Pancreas (tissue), 10 donors: ENCODE results near the gene ZNF564. TPM values are rescaled to one million over a fixed set of nuclear protein-coding genes. Genes with fewer than 3 reads are reported as not detected.
"Not testable (repeated sequence)": the region's sequence is repeated elsewhere in the genome, so short reads cannot be mapped to it uniquely, and the experiment has no call there.

Experiments used
- ATAC-seq, 4 donors: fragments of 200-7000 bp; cut with Tn5 transposase; one replicate each; pipeline versions ENCODE4 v1.8.0 to v1.9.1; 2020; ENCODE audit warnings: mild to moderate bottlenecking in 4 of 4, moderate library complexity in 4 of 4
- DNase-seq, 6 donors: peaks; one replicate each; pipeline ENCODE4 v3.0.0-alpha.2; 2020
- FAIRE-seq: peaks from 2 replicates; lab custom pipeline; 2012; peaks lifted over from hg19 to GRCh38; lab: Jason Lieb, UNC
- H3K27ac ChIP-seq, 4 donors: fragments of 200-600 bp; sonication (generic); 1 replicate in 3 of 4; 2 replicates in 1 of 4; pipeline versions ENCODE4 v1.5.0 to v1.8.0; 2020
- H3K27me3 ChIP-seq, 4 donors: fragments of 200-600 bp; one replicate each; pipeline ENCODE4 v1.8.0; 2021
- H3K36me3 ChIP-seq, 3 donors: fragments of 200-600 bp; sonication (generic) in 1 of 3; one replicate each; pipeline versions ENCODE4 v1.5.0 to v1.8.0; 2020 to 2021
- H3K4me1 ChIP-seq, 3 donors: fragments of 200-600 bp; one replicate each; pipeline ENCODE4 v1.8.0; 2021
- H3K4me3 ChIP-seq, 4 donors: fragments of 200-600 bp; sonication (generic) in 2 of 4; one replicate each; pipeline versions ENCODE4 v1.5.0 to v1.8.0; 2020 to 2021
- H3K9me3 ChIP-seq, 4 donors: fragments of 200-600 bp; one replicate each; pipeline ENCODE4 v1.8.0; 2021
- WGBS, 2 donors: extraction: QIAGEN DNeasy Blood & Tissue Kit; methylation state at CpG; one replicate each; pipeline ENCODE4 v1.1.7; 2013; 5-methylcytosine and 5-hydroxymethylcytosine counted together
- intact Hi-C, 3 donors: fragments of 100-400 bp; cut with DNase I; formaldehyde crosslinking; loops; one replicate each; pipeline versions ENCODE4 v1.11.1 to v1.14.2; 2022
- polyA plus RNA-seq, 2 donors: library from polyadenylated mRNA; stranded (reverse); fragments of 200-250 nt; gene quantifications; one replicate each; pipeline ENCODE4 v1.2.3, GENCODE V29; 2013
- total RNA-seq, 6 donors: library from RNA; stranded (reverse); fragmentation: NEBNext Ultra II Directional in 4 of 6; extraction: Animal tissue kit (Norgen Biotek cat#: 25700) in 4 of 6; gene quantifications; one replicate each; pipeline versions ENCODE4 v1.2.1 to v1.2.4, GENCODE V29; 2021 to 2023
- TF ChIP-seq, protein P1 (sequence below), 4 donors: fragments of 200-600 bp; sonication (generic) in 3 of 4; IDR thresholded peaks; one replicate each; pipeline versions ENCODE4 v1.5.0 to v1.8.0; 2021; ENCODE audit warnings: antibody characterized with exemption in 4 of 4
- donor health status: healthy with polysubstance abuse.
- donor health status: DM: no; HTN: no; CAD: no; lungs with moderate emphysema.
- donor health status: DM: no; HTN: no; CAD: no.
- donor health status: control.
- donor health status: control.
- donor health status: Bipolar disorder and iron deficiency.
- donor health status: DM: yes; HTN: yes; CAD: no.
- donor health status: DM: no; HTN: no; CAD: no.
- donor health status: DM: no; HTN: no; CAD: no.
- donor health status: DM: yes; HTN: yes; CAD: no.

The ZNF564 gene
- total and polyA plus RNA-seq, 8 donors = 4.2 to 10.4 (median 6.0) TPM

DNA sequence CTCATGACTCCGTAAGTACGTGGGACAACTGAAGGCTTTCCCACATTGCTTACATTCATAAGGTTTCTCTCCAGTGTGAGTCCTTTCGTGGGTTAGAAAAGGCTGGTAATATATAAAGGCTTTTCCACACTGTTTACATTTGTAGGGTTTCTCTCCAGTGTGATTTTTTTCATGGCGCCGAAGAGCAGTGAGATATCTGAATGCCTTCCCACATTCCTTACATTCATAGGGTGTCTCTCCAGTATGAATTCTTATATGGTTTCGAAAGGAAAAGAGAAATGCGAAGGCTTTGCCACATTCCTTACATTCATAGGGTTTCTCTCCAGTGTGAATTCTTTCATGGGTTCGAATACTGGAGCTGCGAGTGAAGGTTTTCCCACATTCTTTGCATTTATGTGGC lies 29.8 kb upstream of the ZNF564 start:
- H3K4me1 ChIP-seq = no peaks in the 10 kb centered on the region
- H3K36me3 ChIP-seq = peaks cover 8 to 25% (median 13%) of the 10 kb centered on the region in 3 donors
- no peak overlapping the region for H3K27ac ChIP-seq
- WGBS, 2 donors = 87 to 97% methylated on average over 9 of the region's 9 CpGs
- H3K27me3 ChIP-seq = no peaks in the 10 kb centered on the region
- intact Hi-C loops = no loop called here
- no peak for ATAC-seq
- H3K4me3 ChIP-seq = no peak overlapping the region
- no peak for FAIRE-seq
- H3K9me3 ChIP-seq = no peaks in the 10 kb centered on the region
- TF ChIP-seq, protein P1, sequence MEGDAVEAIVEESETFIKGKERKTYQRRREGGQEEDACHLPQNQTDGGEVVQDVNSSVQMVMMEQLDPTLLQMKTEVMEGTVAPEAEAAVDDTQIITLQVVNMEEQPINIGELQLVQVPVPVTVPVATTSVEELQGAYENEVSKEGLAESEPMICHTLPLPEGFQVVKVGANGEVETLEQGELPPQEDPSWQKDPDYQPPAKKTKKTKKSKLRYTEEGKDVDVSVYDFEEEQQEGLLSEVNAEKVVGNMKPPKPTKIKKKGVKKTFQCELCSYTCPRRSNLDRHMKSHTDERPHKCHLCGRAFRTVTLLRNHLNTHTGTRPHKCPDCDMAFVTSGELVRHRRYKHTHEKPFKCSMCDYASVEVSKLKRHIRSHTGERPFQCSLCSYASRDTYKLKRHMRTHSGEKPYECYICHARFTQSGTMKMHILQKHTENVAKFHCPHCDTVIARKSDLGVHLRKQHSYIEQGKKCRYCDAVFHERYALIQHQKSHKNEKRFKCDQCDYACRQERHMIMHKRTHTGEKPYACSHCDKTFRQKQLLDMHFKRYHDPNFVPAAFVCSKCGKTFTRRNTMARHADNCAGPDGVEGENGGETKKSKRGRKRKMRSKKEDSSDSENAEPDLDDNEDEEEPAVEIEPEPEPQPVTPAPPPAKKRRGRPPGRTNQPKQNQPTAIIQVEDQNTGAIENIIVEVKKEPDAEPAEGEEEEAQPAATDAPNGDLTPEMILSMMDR (IDR thresholded peaks at IDR 0.05) = no peak
- DNase-seq = no peak

DNA sequence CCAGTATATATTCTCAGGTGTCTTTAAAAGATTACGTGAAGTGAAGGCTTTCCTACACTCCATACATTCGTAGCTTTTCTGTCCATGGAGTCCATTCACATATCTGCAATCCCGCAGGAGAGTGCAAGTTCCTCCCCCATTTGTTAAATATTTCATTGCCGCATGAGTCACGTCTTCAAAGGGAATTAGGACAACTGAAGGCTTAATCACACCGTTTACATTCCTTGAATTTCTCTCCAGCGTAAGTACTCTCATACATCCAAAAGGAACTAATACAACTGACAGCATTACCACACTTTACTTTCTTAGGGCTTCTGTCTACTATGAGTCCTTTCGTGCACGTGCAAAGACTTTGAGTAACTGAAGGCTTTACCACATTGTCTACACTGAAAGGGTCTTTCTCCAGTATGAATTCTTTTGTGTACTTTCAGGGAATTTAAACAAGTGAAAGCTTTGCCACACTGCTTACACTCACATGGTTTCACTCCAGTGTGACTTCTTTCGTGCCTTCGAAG lies 29.0 kb upstream of the ZNF564 start:
- DNase-seq = no peak
- WGBS, 2 donors = 94 to 96% methylated on average over 11 of the region's 11 CpGs
- Histone ChIP-seq H3K4me1 (no peaks in the 10 kb centered on the region), H3K9me3 (no peaks in the 10 kb centered on the region), H3K27me3 (no peaks in the 10 kb centered on the region), H3K36me3 (peaks cover 8 to 25% (median 13%) of the 10 kb centered on the region in 3 donors), H3K4me3 (no peak overlapping the region), H3K27ac (no peak overlapping the region)
- FAIRE-seq = no peak
- TF ChIP-seq, protein P1 (IDR thresholded peaks at IDR 0.05) = no peak
- intact Hi-C loops = no loop called here
- no peak for ATAC-seq

DNA sequence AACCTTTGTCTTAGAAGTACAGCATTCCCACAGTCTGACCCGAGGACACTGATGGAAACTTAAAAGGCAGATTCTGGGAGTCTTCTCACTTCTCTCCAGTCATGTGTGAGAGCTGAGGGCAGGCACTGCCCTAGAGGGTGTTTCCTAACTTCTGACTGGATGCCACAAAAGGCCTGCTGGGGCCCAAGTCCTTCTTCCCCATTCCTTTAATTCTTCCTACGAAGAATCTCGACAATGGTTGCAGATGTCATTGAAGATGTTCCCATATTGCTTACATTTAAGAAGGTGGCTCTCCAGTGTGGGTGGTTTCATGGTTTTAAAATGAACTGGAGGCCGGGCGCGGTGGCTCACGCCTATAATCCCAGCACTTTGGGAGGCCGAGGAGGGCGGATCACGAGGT lies 27.4 kb upstream of the ZNF564 start:
- intact Hi-C loops = loop anchor here in 1 of 3 donors (10.0 kb wide), 1 partner anchor 266 kb away; no protein-coding TSS in a partner anchor
- DNase-seq = no peak
- no peaks in the 10 kb centered on the region for H3K4me1 ChIP-seq
- peaks cover 8 to 25% (median 13%) of the 10 kb centered on the region in 3 donors for H3K36me3 ChIP-seq
- no peak for FAIRE-seq
- H3K27me3 ChIP-seq = no peaks in the 10 kb centered on the region
- no peak overlapping the region for H3K27ac ChIP-seq
- WGBS, 2 donors = 96 to 99% methylated on average over 10 of the region's 10 CpGs
- no peak overlapping the region for H3K4me3 ChIP-seq
- H3K9me3 ChIP-seq = no peaks in the 10 kb centered on the region
- TF ChIP-seq, protein P1 (IDR thresholded peaks at IDR 0.05) = no peak
- no peak for ATAC-seq

DNA sequence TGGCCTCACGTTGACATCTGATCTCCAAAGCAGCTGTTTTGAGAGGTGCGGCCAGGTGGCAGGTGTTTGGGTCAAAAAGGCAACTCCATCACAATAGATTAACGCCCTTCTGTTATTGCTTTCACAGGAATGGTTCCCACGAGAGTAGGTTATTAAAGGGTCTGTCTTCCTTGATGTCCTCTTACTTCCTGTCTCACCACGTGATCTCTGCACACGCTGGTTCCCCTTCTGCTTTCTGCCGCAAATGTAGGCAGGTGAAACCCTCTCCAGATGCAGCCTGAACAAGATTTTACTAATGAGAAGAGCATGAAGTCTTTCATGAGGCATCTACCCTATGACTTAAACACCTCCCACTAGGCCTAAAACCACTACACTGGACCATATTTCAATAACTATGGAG lies 22.8 kb upstream of the ZNF564 start:
- H3K36me3 ChIP-seq = no peaks in the 10 kb centered on the region
- TF ChIP-seq, protein P1 (IDR thresholded peaks at IDR 0.05) = no peak
- H3K27ac ChIP-seq = no peak overlapping the region
- H3K9me3 ChIP-seq = no peaks in the 10 kb centered on the region
- no peak for ATAC-seq
- no peaks in the 10 kb centered on the region for H3K4me1 ChIP-seq
- no peak overlapping the region for H3K4me3 ChIP-seq
- no peaks in the 10 kb centered on the region for H3K27me3 ChIP-seq
- DNase-seq = no peak
- intact Hi-C loops = loop anchor here in 1 of 3 donors (10.0 kb wide), 1 partner anchor 271 kb away; no protein-coding TSS in a partner anchor
- FAIRE-seq = no peak
- 73 to 82% methylated on average over 7 of the region's 7 CpGs for WGBS, 2 donors

DNA sequence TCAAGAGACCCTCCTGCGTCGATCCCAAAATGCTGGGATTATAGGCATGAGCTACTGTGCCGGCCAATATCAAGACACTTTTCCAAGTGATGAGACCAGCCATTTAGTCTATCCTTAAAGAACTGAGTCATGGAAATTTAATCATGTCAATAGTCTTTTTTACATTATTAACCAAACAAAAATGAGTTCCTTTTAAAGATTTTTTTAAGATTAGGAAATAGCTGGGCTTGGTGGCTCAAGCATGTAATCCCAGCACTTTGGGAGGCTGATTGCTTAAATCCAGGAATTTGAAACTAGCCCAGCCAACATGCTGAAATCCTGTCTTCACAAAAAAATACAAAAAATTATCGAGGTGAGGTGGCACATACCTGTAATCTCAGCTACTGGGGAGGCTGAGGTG lies 16.7 kb upstream of the ZNF564 start:
- Histone ChIP-seq H3K9me3 (no peaks in the 10 kb centered on the region), H3K4me1 (no peaks in the 10 kb centered on the region), H3K36me3 (no peaks in the 10 kb centered on the region), H3K27me3 (no peaks in the 10 kb centered on the region), H3K4me3 (no peak overlapping the region), H3K27ac (no peak overlapping the region)
- ATAC-seq = no peak
- TF ChIP-seq, protein P1 (IDR thresholded peaks at IDR 0.05) = no peak
- WGBS, 2 donors = 79 to 80% methylated on average over 4 of the region's 4 CpGs
- FAIRE-seq = no peak
- intact Hi-C loops = loop anchor here in 2 of 3 donors (5.0 to 10.0 kb wide), 2 partner anchors 104 to 107 kb away; no protein-coding TSS in a partner anchor
- DNase-seq = no peak

DNA sequence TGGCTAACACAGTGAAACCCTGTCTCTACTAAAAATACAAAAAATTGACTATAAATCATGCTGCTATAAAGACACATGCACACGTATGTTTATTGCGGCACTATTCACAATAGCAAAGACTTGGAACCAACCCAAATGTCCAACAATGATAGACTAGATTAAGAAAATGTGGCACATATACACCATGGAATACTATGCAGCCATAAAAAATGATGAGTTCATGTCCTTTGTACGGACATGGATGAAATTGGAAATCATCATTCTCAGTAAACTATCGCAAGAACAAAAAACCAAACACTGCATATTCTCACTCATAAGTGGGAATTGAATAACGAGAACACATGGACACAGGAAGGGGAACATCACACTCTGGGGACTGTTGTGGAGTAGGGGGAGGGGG lies 15.1 kb upstream of the ZNF564 start:
- not testable (repeated sequence) for ATAC-seq, H3K9me3 ChIP-seq, FAIRE-seq, H3K36me3 ChIP-seq, H3K4me1 ChIP-seq, H3K27ac ChIP-seq, H3K4me3 ChIP-seq, DNase-seq, H3K27me3 ChIP-seq
- 83 to 86% methylated on average over 4 to 5 of the region's 5 CpGs for WGBS, 2 donors
- intact Hi-C loops = loop anchor here in 2 of 3 donors (5.0 to 10.0 kb wide), 2 partner anchors 106 to 108 kb away; no protein-coding TSS in a partner anchor
